Adipocyte (in vitro differentiated cells): ENCODE data around the gene GK.

Experiments used
- DNase-seq: peaks from one replicate; pipeline ENCODE4 v3.0.0-alpha.2; 2015; ENCODE audit warnings: low read depth
- H3K27me3 ChIP-seq: replicated peaks from 2 replicates; pipeline ENCODE4 v1.7.0; 2013; ENCODE audit warnings: mild to moderate bottlenecking, low read length, moderate library complexity; ENCODE audit not compliant: control insufficient read depth, insufficient read depth
- H3K36me3 ChIP-seq: 2 replicates; pipeline ENCODE4 v1.7.0; 2013; ENCODE audit warnings: low read length, mild to moderate bottlenecking, moderate library complexity; ENCODE audit not compliant: control insufficient read depth, insufficient read depth, severe bottlenecking
- H3K4me1 ChIP-seq: 2 replicates; pipeline ENCODE4 v1.7.0; 2013; ENCODE audit warnings: mild to moderate bottlenecking, low read length, moderate library complexity; ENCODE audit not compliant: control insufficient read depth, insufficient read depth
- H3K4me3 ChIP-seq: 2 replicates; pipeline ENCODE4 v1.7.0; 2013; ENCODE audit warnings: mild to moderate bottlenecking, low read length, moderate library complexity
- H3K9ac ChIP-seq: 2 replicates; pipeline ENCODE4 v1.7.0; 2013; ENCODE audit warnings: mild to moderate bottlenecking, low read length, moderate library complexity
- H3K9me3 ChIP-seq: 2 replicates; pipeline ENCODE4 v1.7.0; 2013; ENCODE audit warnings: mild to moderate bottlenecking, low read length, moderate library complexity; ENCODE audit not compliant: control insufficient read depth

GK gene

DNA sequence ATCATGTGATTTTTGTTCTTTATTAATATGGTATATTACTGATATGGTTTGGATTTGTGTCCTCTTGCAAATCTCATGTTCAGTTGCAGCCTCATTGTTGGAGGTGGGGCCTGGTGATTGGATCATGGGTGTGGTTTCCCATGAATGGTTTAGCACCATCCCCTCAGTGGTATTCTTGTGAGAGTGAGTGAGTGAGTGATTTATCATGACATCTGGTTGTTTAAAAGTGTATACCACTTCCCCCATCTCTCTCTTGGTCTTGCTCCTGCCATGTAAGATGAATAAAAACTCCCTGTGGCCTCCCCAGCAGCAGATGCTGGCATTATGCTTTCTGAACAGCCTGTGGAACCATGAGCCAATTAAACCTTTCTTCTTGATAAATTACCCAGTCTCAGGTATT lies 124.4 kb downstream of the GK start:
- Histone ChIP-seq H3K36me3 (no peaks in the 10 kb centered on the region), H3K9ac (no peak overlapping the region), H3K27me3 (no peaks in the 10 kb centered on the region), H3K9me3 (peaks cover 20% of the 10 kb centered on the region), H3K4me1 (no peaks in the 10 kb centered on the region), H3K4me3 (no peak overlapping the region)
- no peak for DNase-seq

DNA sequence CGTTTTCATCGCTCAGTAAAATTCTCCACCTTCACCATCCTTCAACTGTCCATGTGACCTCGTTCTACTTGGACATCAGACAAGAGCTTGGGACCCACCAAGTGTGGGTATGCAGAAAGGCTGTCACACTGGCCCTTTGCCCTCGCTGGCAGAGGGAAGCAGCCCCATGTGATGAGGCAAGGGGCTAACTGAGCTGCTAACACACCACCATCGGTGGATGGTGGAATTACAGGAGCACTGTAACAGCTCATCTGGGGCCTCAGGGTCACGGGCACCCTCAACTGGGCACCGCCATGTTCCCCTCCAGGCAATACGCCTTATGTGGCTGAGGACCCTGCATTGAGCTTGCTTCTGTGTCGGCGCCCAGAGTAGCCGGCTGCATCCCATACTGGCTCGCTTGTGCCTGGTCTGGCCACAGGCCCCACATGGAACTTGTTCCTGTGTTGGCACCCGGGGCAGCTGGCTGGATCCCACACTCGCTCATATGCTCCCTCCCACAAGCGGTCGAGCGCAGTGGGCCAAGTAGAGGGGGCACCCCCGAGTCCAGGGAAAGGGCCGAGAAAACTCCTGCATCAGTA lies 126.3 kb downstream of the GK start:
- DNase-seq: no peak

More for the DNA sequence above, 126.3 kb downstream of the GK start:
- no peak overlapping the region for H3K9ac ChIP-seq
- no peak overlapping the region for H3K4me3 ChIP-seq
- no peaks in the 10 kb centered on the region for H3K4me1 ChIP-seq
- no peaks in the 10 kb centered on the region for H3K27me3 ChIP-seq
- H3K36me3 ChIP-seq: no peaks in the 10 kb centered on the region
- peaks cover 20% of the 10 kb centered on the region for H3K9me3 ChIP-seq
